Naive thymus-derived CD8-positive, alpha-beta T cell (primary cell): ENCODE measurements around the gene PFN3. TPM values are rescaled to one million over a fixed set of nuclear protein-coding genes. Genes with fewer than 3 reads are reported as not detected.

Source experiments
- ATAC-seq, 2 donors: fragments of 150-1000 bp; cut with Tn5 transposase in 1 of 2; sonication (Bioruptor Pico), chemical (Tn5 transposase) in 1 of 2; 1 replicate in 1 of 2; 2 replicates in 1 of 2; pipeline ENCODE4 v1.10.0; 2021; ENCODE audit warnings: mild to moderate bottlenecking in 2 of 2, moderate library complexity in 2 of 2
- POLR2A ChIA-PET: fragments of 350-600 bp; sonication (Branson Sonifier 250); formaldehyde crosslinking; loops from one replicate; lab custom pipeline; 2021; ENCODE audit warnings: antibody characterized with exemption; lab: Charles Lee
- DNase-seq, 10 donors: peaks; one replicate each; pipeline versions ENCODE4 v3.0.0 to v3.0.0-alpha.2; 2020 to 2022
- H3K27ac Mint-ChIP-seq, 10 donors: one replicate each; pipeline ENCODE4 v1.8.0; 2020 to 2022; ENCODE audit warnings: mild to moderate bottlenecking in 10 of 10, mixed read lengths in 10 of 10, moderate library complexity in 4 of 10, inconsistent platforms in 1 of 10
- H3K27me3 Mint-ChIP-seq, 5 donors: one replicate each; pipeline ENCODE4 v1.8.0; 2021 to 2022; ENCODE audit warnings: mixed read lengths in 5 of 5
- H3K36me3 Mint-ChIP-seq, 3 donors: one replicate each; pipeline ENCODE4 v1.8.0; 2020 to 2022; ENCODE audit warnings: mixed read lengths in 3 of 3, mild to moderate bottlenecking in 2 of 3, inconsistent platforms in 1 of 3
- H3K4me1 Mint-ChIP-seq, 4 donors: one replicate each; pipeline ENCODE4 v1.8.0; 2021 to 2022; ENCODE audit warnings: mixed read lengths in 4 of 4
- H3K4me3 Mint-ChIP-seq, 10 donors: one replicate each; pipeline ENCODE4 v1.8.0; 2020 to 2022; ENCODE audit warnings: mild to moderate bottlenecking in 10 of 10, mixed read lengths in 10 of 10, moderate library complexity in 6 of 10, inconsistent platforms in 1 of 10
- H3K9me3 Mint-ChIP-seq, 9 donors: one replicate each; pipeline ENCODE4 v1.8.0; 2020 to 2022; ENCODE audit warnings: mixed read lengths in 9 of 9, mild to moderate bottlenecking in 3 of 9, inconsistent platforms in 1 of 9, moderate library complexity in 1 of 9
- polyA plus RNA-seq, 3 donors: library from polyadenylated mRNA; unstranded; fragments of 300-500 nt; fragmentation: Illumina TruSeq; gene quantifications; one replicate each; pipeline ENCODE4 v1.2.3, GENCODE V29; 2021
- total RNA-seq, 8 experiments: library from RNA in 2 of 8; stranded (reverse) in 2 of 8; gene quantifications; one replicate each; pipeline ENCODE4 v1.2.3 and lab custom pipeline; 2021 to 2026

PFN3 gene
- total and polyA plus RNA-seq, 5 experiments from 2014 or later = not detected

- Mint-ChIP-seq H3K4me1 (peaks cover 45 to 92% (median 89%) of the 10 kb centered on the region in 4 donors), H3K9me3 (peaks cover 0 to 2% (median 0%) of the 10 kb centered on the region in 9 donors), H3K36me3 (peaks cover 0 to 21% (median 1%) of the 10 kb centered on the region in 3 donors), H3K27me3 (no peaks in the 10 kb centered on the region), H3K27ac (peak overlapping the region; percentile 91 to 99 (median 95)), H3K4me3 (peak overlapping the region; percentile 81 to 98 (median 86))
- no peak for ATAC-seq
- no peak for DNase-seq
- POLR2A ChIA-PET = interaction anchor here (3.2 to 12.6 kb wide), 2 partner anchors 8 to 9 kb away, joined by 27 to 247 read pairs; partner anchors contain the start of gene LMAN2
Observed at GRCh38 chr5:177359860-177360259, 40.6 kb downstream of the PFN3 start.

- DNase-seq = no peak
- Mint-ChIP-seq H3K27me3 (no peaks in the 10 kb centered on the region), H3K36me3 (peaks cover 0 to 21% (median 1%) of the 10 kb centered on the region in 3 donors), H3K4me1 (peaks cover 48 to 92% (median 89%) of the 10 kb centered on the region in 4 donors), H3K4me3 (peak overlapping the region; percentile 81 to 98 (median 86)), H3K27ac (peak overlapping the region; percentile 91 to 99 (median 95)), H3K9me3 (peaks cover 0 to 2% (median 0%) of the 10 kb centered on the region in 9 donors)
- POLR2A ChIA-PET = interaction anchor here (0.6 to 12.6 kb wide), 6 partner anchors 8 to 50 kb away, joined by 3 to 247 read pairs (median 6); partner anchors contain the start of genes LMAN2 and SLC34A1
- ATAC-seq = no peak
Observed at GRCh38 chr5:177359451-177359851, 41.0 kb downstream of the PFN3 start.

GRCh38 chr5:177358370-177358819 is 42.1 kb downstream of the PFN3 start:
- H3K4me1 Mint-ChIP-seq = peaks cover 47 to 89% (median 82%) of the 10 kb centered on the region in 4 donors
- POLR2A ChIA-PET = interaction anchor here (1.0 to 12.6 kb wide), 9 partner anchors 11 to 49 kb away, joined by 3 to 247 read pairs (median 5); partner anchors contain the start of gene SLC34A1

GRCh38 chr5:177357459-177358351 is 42.8 kb downstream of the PFN3 start, which contains the start of gene RGS14:
RGS14 (plus strand) TSS chr5:177357924; CDS start chr5:177358025, 101 bp downstream.
- H3K4me3 Mint-ChIP-seq = peak within 1 kb of the TSS; percentile 81 to 98 (median 86)
- H3K9me3 Mint-ChIP-seq = peaks cover 0 to 2% (median 0%) of the 10 kb centered on the region in 9 donors
- peaks cover 44 to 84% (median 80%) of the 10 kb centered on the region in 4 donors for H3K4me1 Mint-ChIP-seq
- H3K27me3 Mint-ChIP-seq = no peaks in the 10 kb centered on the region
- ATAC-seq = peak; percentile 87 to 93
- peak within 1 kb of the TSS; percentile 92 to 99 (median 96) for H3K27ac Mint-ChIP-seq
- peak; percentile 48 to 92 (median 73) for DNase-seq
- POLR2A ChIA-PET = interaction anchor here (1.0 to 12.6 kb wide), 11 partner anchors 12 to 68 kb away, joined by 3 to 247 read pairs (median 5); partner anchors contain the start of genes GRK6 and SLC34A1
- H3K36me3 Mint-ChIP-seq = peaks cover 0 to 15% (median 1%) of the 10 kb centered on the region in 3 donors

More at GRCh38 chr5:177358370-177358819, 42.1 kb downstream of the PFN3 start:
- Mint-ChIP-seq H3K9me3 (peaks cover 0 to 2% (median 0%) of the 10 kb centered on the region in 9 donors), H3K27me3 (no peaks in the 10 kb centered on the region), H3K36me3 (peaks cover 0 to 16% (median 1%) of the 10 kb centered on the region in 3 donors), H3K4me3 (peak overlapping the region; percentile 81 to 98 (median 86)), H3K27ac (peak overlapping the region; percentile 91 to 99 (median 95))
- DNase-seq (no peak), ATAC-seq (no peak)

GRCh38 chr5:177357146-177357458 is 43.4 kb downstream of the PFN3 start:
- ATAC-seq (peak in 1 of 2 donors; percentile 12), DNase-seq (peak in 1 of 10 donors; percentile 7)
- Mint-ChIP-seq H3K4me3 (peak overlapping the region; percentile 81 to 98 (median 86)), H3K4me1 (peaks cover 40 to 79% (median 75%) of the 10 kb centered on the region in 4 donors), H3K9me3 (peaks cover 0 to 2% (median 0%) of the 10 kb centered on the region in 9 donors), H3K36me3 (peaks cover 0 to 10% (median 1%) of the 10 kb centered on the region in 3 donors), H3K27me3 (no peaks in the 10 kb centered on the region), H3K27ac (peak overlapping the region; percentile 90 to 99 (median 94))
- POLR2A ChIA-PET = interaction anchor here (0.5 to 12.6 kb wide), 8 partner anchors 12 to 132 kb away, joined by 3 to 247 read pairs (median 5); partner anchors contain the start of gene GRK6

GRCh38 chr5:177356746-177357145 is 43.7 kb downstream of the PFN3 start:
- POLR2A ChIA-PET = interaction anchor here (0.5 to 12.6 kb wide), 12 partner anchors 13 to 241 kb away, joined by 3 to 247 read pairs (median 4); partner anchors contain the start of gene GRK6
- H3K9me3 Mint-ChIP-seq = peaks cover 0 to 2% (median 0%) of the 10 kb centered on the region in 9 donors
- peaks cover 38 to 79% (median 75%) of the 10 kb centered on the region in 4 donors for H3K4me1 Mint-ChIP-seq
- peaks cover 0 to 8% (median 1%) of the 10 kb centered on the region in 3 donors for H3K36me3 Mint-ChIP-seq
- DNase-seq (peak in 1 of 10 donors; percentile 18), ATAC-seq (no peak)
- no peaks in the 10 kb centered on the region for H3K27me3 Mint-ChIP-seq
- peak overlapping the region; percentile 81 to 98 (median 86) for H3K4me3 Mint-ChIP-seq
- peak overlapping the region; percentile 90 to 99 (median 94) for H3K27ac Mint-ChIP-seq

- DNase-seq (no peak), ATAC-seq (no peak)
- peaks cover 0 to 2% (median 0%) of the 10 kb centered on the region in 9 donors for H3K9me3 Mint-ChIP-seq
- POLR2A ChIA-PET = interaction anchor here (0.7 to 12.6 kb wide), 8 partner anchors 14 to 124 kb away, joined by 3 to 247 read pairs (median 4); no protein-coding TSS in a partner anchor
- H3K4me3 Mint-ChIP-seq = peak overlapping the region in 5 of 10 donors; percentile 11 to 98 (median 22)
- H3K27ac Mint-ChIP-seq = peak overlapping the region in 9 of 10 donors; percentile 74 to 95 (median 91)
- H3K27me3 Mint-ChIP-seq = no peaks in the 10 kb centered on the region
- H3K4me1 Mint-ChIP-seq = peaks cover 36 to 76% (median 72%) of the 10 kb centered on the region in 4 donors
- H3K36me3 Mint-ChIP-seq = peaks cover 0 to 8% (median 1%) of the 10 kb centered on the region in 3 donors
Observed at GRCh38 chr5:177355868-177356168, 44.6 kb downstream of the PFN3 start.

GRCh38 chr5:177355162-177355867 is 45.1 kb downstream of the PFN3 start:
- DNase-seq (peak in 1 of 10 donors; percentile 50), ATAC-seq (no peak)
- Mint-ChIP-seq H3K27me3 (no peaks in the 10 kb centered on the region), H3K9me3 (peaks cover 0 to 2% (median 0%) of the 10 kb centered on the region in 9 donors), H3K36me3 (peaks cover 0 to 8% (median 1%) of the 10 kb centered on the region in 3 donors), H3K27ac (peak overlapping the region in 8 of 10 donors; percentile 31 to 95 (median 79)), H3K4me1 (peaks cover 36 to 75% (median 72%) of the 10 kb centered on the region in 4 donors), H3K4me3 (peak overlapping the region in 4 of 10 donors; percentile 4 to 98 (median 14))
- POLR2A ChIA-PET = interaction anchor here (1.0 to 12.6 kb wide), 5 partner anchors 14 to 100 kb away, joined by 3 to 247 read pairs (median 4); partner anchors contain the start of gene GRK6

GRCh38 chr5:177354711-177355110 is 45.8 kb downstream of the PFN3 start:
- peak overlapping the region in 6 of 10 donors; percentile 13 to 91 (median 71) for H3K27ac Mint-ChIP-seq
- peak in 1 of 10 donors; percentile 31 for DNase-seq
- peaks cover 34 to 75% (median 72%) of the 10 kb centered on the region in 4 donors for H3K4me1 Mint-ChIP-seq
- H3K27me3 Mint-ChIP-seq = no peaks in the 10 kb centered on the region
- ATAC-seq = no peak
- peaks cover 0 to 2% (median 0%) of the 10 kb centered on the region in 9 donors for H3K9me3 Mint-ChIP-seq
- H3K36me3 Mint-ChIP-seq = peaks cover 0 to 4% (median 1%) of the 10 kb centered on the region in 3 donors
- H3K4me3 Mint-ChIP-seq = peak overlapping the region in 6 of 10 donors; percentile 5 to 62 (median 30)
- POLR2A ChIA-PET = interaction anchor here (1.3 to 12.6 kb wide), 4 partner anchors 15 to 101 kb away, joined by 3 to 247 read pairs (median 4); partner anchors contain the start of gene GRK6

- DNase-seq (no peak), ATAC-seq (no peak)
- Mint-ChIP-seq H3K9me3 (peaks cover 0 to 2% (median 0%) of the 10 kb centered on the region in 9 donors), H3K27ac (peak overlapping the region in 6 of 10 donors; percentile 13 to 91 (median 50)), H3K27me3 (no peaks in the 10 kb centered on the region), H3K4me1 (peaks cover 32 to 75% (median 72%) of the 10 kb centered on the region in 4 donors), H3K36me3 (peaks cover 0 to 6% (median 1%) of the 10 kb centered on the region in 3 donors), H3K4me3 (peak overlapping the region in 4 of 10 donors; percentile 6 to 29 (median 18))
- POLR2A ChIA-PET = interaction anchor here (1.4 to 12.6 kb wide), 3 partner anchors 15 to 72 kb away, joined by 3 to 247 read pairs (median 4); partner anchors contain the start of gene GRK6
Observed at GRCh38 chr5:177354256-177354655, 46.2 kb downstream of the PFN3 start.

GRCh38 chr5:177353093-177353492 is 47.4 kb downstream of the PFN3 start:
- Mint-ChIP-seq H3K36me3 (peaks cover 0 to 16% (median 1%) of the 10 kb centered on the region in 3 donors), H3K4me3 (peak overlapping the region in 5 of 10 donors; percentile 36 to 50 (median 41)), H3K4me1 (peaks cover 29 to 71% (median 71%) of the 10 kb centered on the region in 4 donors), H3K27me3 (no peaks in the 10 kb centered on the region), H3K9me3 (peaks cover 0 to 2% (median 0%) of the 10 kb centered on the region in 9 donors), H3K27ac (peak overlapping the region in 3 of 10 donors; percentile 18 to 77 (median 59))
- POLR2A ChIA-PET = interaction anchor here (0.7 to 12.6 kb wide), 5 partner anchors 16 to 64 kb away, joined by 4 to 247 read pairs (median 7); partner anchors contain the start of genes PRELID1 and RAB24
- no peak for ATAC-seq
- DNase-seq = no peak
